ENCODE data around the gene GALNT7. TPM values are rescaled to one million over a fixed set of nuclear protein-coding genes. Genes with fewer than 3 reads are reported as not detected.

GALNT7 gene
- total and polyA plus RNA-seq, 2 of the 13 experiments (the other 11 are each of a cell fraction or from before 2014, with no cell fraction given) = 0.08 to 0.13 TPM

GRCh38 chr4:173334891-173335752 is 166.5 kb downstream of the GALNT7 start (continued):
- TF ChIP-seq ZBTB4 (CRISPR knock-in tag; IDR thresholded peaks at IDR 0.05; ENCODE audit: borderline replicate concordance) (no peak), ZNF331 (CRISPR knock-in tag; IDR thresholded peaks at IDR 0.05) (0 out of 2 replicates have a peak, but pooled peaks have one; percentile 18), SMARCC2 (IDR thresholded peaks at IDR 0.05) (no peak), KAT7 (CRISPR knock-in tag; IDR thresholded peaks at IDR 0.05; ENCODE audit: borderline replicate concordance) (peak; percentile 60; the same call in 1 of the 2 replicates), ZNF737 (CRISPR knock-in tag; IDR thresholded peaks at IDR 0.05; ENCODE audit: borderline replicate concordance) (no peak), ETS1 (CRISPR knock-in tag; IDR thresholded peaks at IDR 0.05) (no peak), EEA1 (CRISPR knock-in tag; IDR thresholded peaks at IDR 0.05; ENCODE audit: borderline replicate concordance) (no peak), TARDBP (CRISPR knock-in tag; IDR thresholded peaks at IDR 0.05) (peak; percentile 21), POLR2G (IDR thresholded peaks at IDR 0.05; ENCODE audit: low read depth, low read length) (peak; percentile 85), ZNF280D (CRISPR knock-in tag; IDR thresholded peaks at IDR 0.05) (no peak), ZNF784 (CRISPR knock-in tag; IDR thresholded peaks at IDR 0.05; ENCODE audit: borderline replicate concordance) (0 out of 2 replicates have a peak, but pooled peaks have one; percentile 36), RELA (CRISPR knock-in tag; IDR thresholded peaks at IDR 0.05) (no peak), ZNF841 (CRISPR knock-in tag; IDR thresholded peaks at IDR 0.05; ENCODE audit: borderline replicate concordance) (peak; percentile 22; the same call in 1 of the 2 replicates), REL (CRISPR knock-in tag; conservative IDR thresholded peaks at IDR 0.05) (no peak), MEIS1 (CRISPR knock-in tag; IDR thresholded peaks at IDR 0.05; ENCODE audit: borderline replicate concordance) (no peak), ZNF34 (CRISPR knock-in tag; IDR thresholded peaks at IDR 0.05; ENCODE audit: borderline replicate concordance) (no peak), NRL (CRISPR knock-in tag; IDR thresholded peaks at IDR 0.05; ENCODE audit: borderline replicate concordance) (no peak), ZNF547 (CRISPR knock-in tag; IDR thresholded peaks at IDR 0.05) (peak; percentile 51; the same call in 1 of the 2 replicates), GTF2F1 (IDR thresholded peaks at IDR 0.05; ENCODE audit: low read length) (no peak), NFKBIZ (CRISPR knock-in tag; IDR thresholded peaks at IDR 0.05) (no peak; the same call in 1 of the 2 replicates), FOSL1 (CRISPR knock-in tag; IDR thresholded peaks at IDR 0.05; ENCODE audit: borderline replicate concordance) (no peak)

Data from HepG2 (cell line).